ENCODE measurements around the gene ASPN. TPM values are rescaled to one million over a fixed set of nuclear protein-coding genes. Genes with fewer than 3 reads are reported as not detected.

Gene ASPN
- total RNA-seq, result not detected

DNA sequence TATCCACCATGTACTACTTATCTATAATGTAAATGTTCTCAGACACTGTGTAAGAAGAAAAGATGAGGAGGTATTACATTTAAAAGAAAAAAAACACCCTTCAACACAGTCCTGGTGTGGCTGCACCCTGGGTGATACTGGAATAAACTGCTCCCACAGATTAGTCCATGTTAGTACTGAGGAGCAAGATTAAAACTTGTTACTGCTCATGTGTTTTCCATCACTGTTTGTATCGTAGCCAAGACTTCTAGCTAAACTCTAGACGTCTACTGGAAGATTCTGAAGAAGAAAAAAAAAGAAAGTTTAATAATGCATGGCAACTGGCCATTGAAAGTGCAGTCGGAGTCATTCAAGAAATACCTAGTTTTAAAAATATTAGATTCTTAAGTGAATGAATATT, at the start of gene ASPN:
ASPN (minus strand) TSS at position 178 of the 400 bp plus-strand sequence.
- Mint-ChIP-seq H3K27me3 (ENCODE audit: low read depth) (no peaks in the 10 kb centered on the region), H3K27ac (no peak within 1 kb of the TSS), H3K9me3 (no peaks in the 10 kb centered on the region), H3K36me3 (ENCODE audit: low read depth) (no peaks in the 10 kb centered on the region), H3K4me3 (no peak within 1 kb of the TSS), H3K4me1 (ENCODE audit: low read depth) (peaks cover 5% of the 10 kb centered on the region)
- intact Hi-C loops (cut with micrococcal nuclease), result no loop called here
- no peak for DNase-seq
- CTCF ChIA-PET, result no interaction called here

DNA sequence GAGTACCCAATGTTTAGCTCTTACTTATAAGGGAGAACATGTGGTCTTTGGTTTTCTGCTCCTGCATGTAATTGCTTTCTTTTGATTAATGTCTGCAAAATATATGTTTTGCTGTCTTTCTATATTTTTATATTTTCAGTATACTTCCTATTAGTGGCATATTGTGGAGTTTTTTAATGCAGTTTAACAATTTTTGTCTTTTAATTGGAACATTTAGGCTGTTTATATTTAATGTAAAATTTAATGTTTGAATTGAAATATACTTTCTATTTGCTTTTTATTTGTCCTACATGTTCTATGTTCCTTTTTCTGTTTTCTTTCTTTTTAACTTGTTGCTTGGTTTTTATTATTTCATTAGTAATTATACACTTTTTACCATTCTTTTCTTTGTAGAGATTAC, 48.6 kb upstream of the ASPN start:
- intact Hi-C loops (cut with micrococcal nuclease), result no loop called here
- CTCF ChIA-PET, result no interaction called here
- no peak for DNase-seq
- H3K4me1 Mint-ChIP-seq (ENCODE audit: low read depth), result peaks cover 2% of the 10 kb centered on the region
- no peak overlapping the region for H3K27ac Mint-ChIP-seq
- no peak overlapping the region for H3K4me3 Mint-ChIP-seq
- H3K36me3 Mint-ChIP-seq (ENCODE audit: low read depth), result no peaks in the 10 kb centered on the region
- H3K27me3 Mint-ChIP-seq (ENCODE audit: low read depth), result no peaks in the 10 kb centered on the region
- peaks cover 6% of the 10 kb centered on the region for H3K9me3 Mint-ChIP-seq

DNA sequence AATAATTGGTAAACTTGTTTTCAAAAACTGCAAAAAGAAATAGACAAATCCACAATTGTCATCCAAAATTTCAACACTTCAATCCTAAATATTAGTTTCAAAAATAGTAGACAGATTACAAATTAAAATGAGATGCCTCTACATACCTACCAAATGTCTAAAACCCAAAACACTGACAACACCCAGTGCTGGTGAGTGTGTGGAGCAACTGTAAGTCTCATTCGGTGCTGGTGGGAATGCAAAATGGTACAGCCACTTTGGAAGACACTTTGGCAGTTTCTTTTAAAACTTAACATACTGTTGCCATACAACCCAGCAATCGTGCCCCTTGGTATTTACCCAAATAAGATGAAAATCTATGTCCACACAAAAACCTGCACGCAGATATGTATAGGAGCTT, 46.8 kb upstream of the ASPN start:
- H3K4me1 Mint-ChIP-seq (ENCODE audit: low read depth), result no peaks in the 10 kb centered on the region
- intact Hi-C loops (cut with micrococcal nuclease), result no loop called here
- peaks cover 6% of the 10 kb centered on the region for H3K9me3 Mint-ChIP-seq
- DNase-seq, result no peak
- no peak overlapping the region for H3K4me3 Mint-ChIP-seq
- no peak overlapping the region for H3K27ac Mint-ChIP-seq
- H3K27me3 Mint-ChIP-seq (ENCODE audit: low read depth), result no peaks in the 10 kb centered on the region
- no peaks in the 10 kb centered on the region for H3K36me3 Mint-ChIP-seq (ENCODE audit: low read depth)
- CTCF ChIA-PET, result no interaction called here

DNA sequence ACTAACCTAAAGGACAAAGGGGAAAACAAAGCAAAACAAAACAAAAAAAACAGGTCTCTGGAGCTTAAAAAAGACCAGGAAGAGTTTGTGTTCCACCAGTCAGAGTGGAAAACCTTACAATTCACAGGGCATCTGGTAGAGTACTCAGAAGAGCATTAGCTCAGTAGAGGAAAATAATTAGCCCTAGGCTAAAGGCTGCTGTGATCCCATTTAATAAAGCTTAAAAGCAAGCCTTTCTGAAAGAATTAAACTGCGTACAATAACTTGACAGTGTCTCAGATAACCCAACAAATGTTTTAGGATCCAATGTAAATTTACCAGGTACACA, 46.2 kb upstream of the ASPN start:
- H3K4me1 Mint-ChIP-seq (ENCODE audit: low read depth), result no peaks in the 10 kb centered on the region

DNA sequence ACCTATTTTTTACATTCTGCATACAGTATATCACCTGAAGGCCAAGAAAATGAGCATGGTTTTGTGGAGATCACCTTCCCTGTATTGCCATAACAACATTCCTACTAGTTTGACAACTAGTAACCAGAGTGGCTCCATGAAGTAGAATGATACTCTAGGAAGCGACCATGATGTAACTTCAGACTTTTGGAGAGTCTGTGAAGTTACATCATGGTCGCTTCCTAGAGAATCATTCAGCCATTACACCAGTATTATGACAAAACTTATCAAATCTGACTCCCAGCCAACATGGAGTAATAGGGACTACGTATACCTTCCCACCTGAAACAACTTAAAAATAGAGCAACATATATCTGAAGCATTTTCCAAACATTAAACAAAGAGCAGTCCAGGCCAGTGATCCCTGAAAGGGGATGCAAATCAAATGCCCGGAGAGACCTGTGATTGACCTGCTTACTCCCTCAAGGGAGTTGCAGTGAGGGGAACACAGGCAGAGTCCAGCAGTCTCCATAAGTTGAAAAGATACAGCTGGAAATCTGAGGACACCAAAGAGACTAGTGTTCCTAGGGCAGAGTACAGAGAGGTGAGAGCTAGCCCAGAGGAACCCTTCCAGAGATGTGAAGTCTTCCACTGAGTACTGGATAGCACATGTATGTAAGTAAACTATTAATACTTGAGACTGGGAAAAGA, 45.7 kb upstream of the ASPN start:
- Mint-ChIP-seq H3K27me3 (ENCODE audit: low read depth) (no peaks in the 10 kb centered on the region), H3K36me3 (ENCODE audit: low read depth) (no peaks in the 10 kb centered on the region), H3K4me1 (ENCODE audit: low read depth) (no peaks in the 10 kb centered on the region), H3K27ac (no peak overlapping the region), H3K4me3 (no peak overlapping the region), H3K9me3 (peaks cover 6% of the 10 kb centered on the region)
- DNase-seq, result no peak
- intact Hi-C loops (cut with micrococcal nuclease), result no loop called here
- CTCF ChIA-PET, result interaction anchor here (0.6 kb wide), 1 partner anchor 1743 kb away, joined by 4 read pairs; no protein-coding TSS in a partner anchor

More for the DNA sequence above, 46.2 kb upstream of the ASPN start:
- no peak overlapping the region for H3K4me3 Mint-ChIP-seq
- CTCF ChIA-PET, result interaction anchor here (0.6 kb wide), 2 partner anchors 93 to 1743 kb away, joined by 3 to 4 read pairs; no protein-coding TSS in a partner anchor
- intact Hi-C loops (cut with micrococcal nuclease), result no loop called here
- peaks cover 6% of the 10 kb centered on the region for H3K9me3 Mint-ChIP-seq
- DNase-seq, result no peak
- H3K36me3 Mint-ChIP-seq (ENCODE audit: low read depth), result no peaks in the 10 kb centered on the region
- no peaks in the 10 kb centered on the region for H3K27me3 Mint-ChIP-seq (ENCODE audit: low read depth)
- no peak overlapping the region for H3K27ac Mint-ChIP-seq

DNA sequence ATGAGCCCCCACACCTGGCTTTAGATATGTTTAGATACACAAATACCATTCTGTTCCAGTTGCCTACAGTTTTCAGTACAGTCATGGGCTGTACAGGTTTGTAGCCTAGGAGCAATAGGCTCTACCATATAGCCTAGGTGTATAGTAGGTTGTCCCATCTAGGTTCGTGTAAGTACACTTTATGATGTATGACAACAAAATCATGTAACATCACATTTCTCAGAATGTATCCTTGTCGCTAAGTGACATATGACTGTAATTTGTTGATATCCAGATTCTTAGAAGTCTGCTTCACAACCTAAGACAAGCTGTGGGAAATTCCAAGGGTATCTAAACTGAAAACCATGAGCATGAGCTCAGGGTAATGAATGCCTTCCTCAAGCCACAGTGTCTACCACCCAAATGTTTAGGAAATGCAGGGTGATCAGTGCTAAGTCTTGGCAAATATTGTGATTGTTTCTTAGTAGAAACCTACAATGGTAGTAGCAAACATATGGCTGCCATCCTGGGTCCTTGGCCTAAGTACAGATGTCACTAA, 45.1 kb upstream of the ASPN start:
- H3K4me1 Mint-ChIP-seq (ENCODE audit: low read depth), result no peaks in the 10 kb centered on the region
- no peak for DNase-seq
- CTCF ChIA-PET, result interaction anchor here (0.7 kb wide), 1 partner anchor 24 kb away, joined by 3 read pairs; no protein-coding TSS in a partner anchor

DNA sequence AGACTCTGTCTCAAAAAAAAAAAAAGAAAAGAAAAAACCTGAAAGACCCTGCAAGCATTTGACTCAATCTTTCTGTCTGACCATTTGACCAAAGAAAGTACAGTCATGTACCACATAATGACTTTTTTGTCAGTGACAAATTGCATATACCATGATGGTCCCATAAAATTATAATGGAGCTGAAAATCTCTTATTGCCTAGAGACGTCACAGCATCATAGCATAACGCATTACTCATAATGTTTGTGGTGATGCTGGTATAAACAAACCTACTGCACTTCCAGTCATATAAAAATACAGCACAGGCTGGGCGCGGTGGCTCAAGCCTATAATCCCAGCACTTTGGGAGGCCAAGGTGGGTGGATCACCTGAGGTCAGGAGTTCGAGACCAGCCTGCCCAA, 43.0 kb upstream of the ASPN start:
- H3K4me3 Mint-ChIP-seq, result no peak overlapping the region
- no peaks in the 10 kb centered on the region for H3K4me1 Mint-ChIP-seq (ENCODE audit: low read depth)
- H3K36me3 Mint-ChIP-seq (ENCODE audit: low read depth), result no peaks in the 10 kb centered on the region
- CTCF ChIA-PET, result no interaction called here
- H3K27ac Mint-ChIP-seq, result no peak overlapping the region
- intact Hi-C loops (cut with micrococcal nuclease), result no loop called here
- no peaks in the 10 kb centered on the region for H3K9me3 Mint-ChIP-seq
- H3K27me3 Mint-ChIP-seq (ENCODE audit: low read depth), result no peaks in the 10 kb centered on the region
- no peak for DNase-seq

More for the DNA sequence above, 45.1 kb upstream of the ASPN start:
- Mint-ChIP-seq H3K27ac (no peak overlapping the region), H3K9me3 (peaks cover 5% of the 10 kb centered on the region), H3K27me3 (ENCODE audit: low read depth) (no peaks in the 10 kb centered on the region), H3K4me3 (no peak overlapping the region), H3K36me3 (ENCODE audit: low read depth) (no peaks in the 10 kb centered on the region)
- intact Hi-C loops (cut with micrococcal nuclease), result no loop called here

DNA sequence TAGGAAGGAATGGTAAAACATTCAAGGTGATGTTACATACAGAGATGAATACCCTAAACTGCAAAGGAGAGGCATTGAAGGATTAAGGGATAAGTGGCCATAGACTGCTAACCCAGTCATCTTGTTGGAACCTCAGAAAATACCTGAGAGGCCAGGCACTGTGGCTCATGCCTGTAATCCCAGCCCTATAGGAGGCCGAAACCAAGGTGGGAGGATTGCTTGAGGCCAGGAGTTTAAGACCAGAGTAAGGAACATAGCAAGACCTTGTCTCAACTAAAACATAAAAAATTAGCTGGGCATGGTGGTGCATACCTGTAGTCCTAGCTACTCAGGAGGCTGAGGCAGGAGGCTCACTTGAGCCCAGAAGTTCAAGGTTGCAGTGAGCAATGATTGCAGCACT, 42.6 kb upstream of the ASPN start:
- Mint-ChIP-seq H3K27ac (no peak overlapping the region), H3K4me1 (ENCODE audit: low read depth) (no peaks in the 10 kb centered on the region), H3K36me3 (ENCODE audit: low read depth) (no peaks in the 10 kb centered on the region), H3K9me3 (no peaks in the 10 kb centered on the region), H3K27me3 (ENCODE audit: low read depth) (no peaks in the 10 kb centered on the region), H3K4me3 (no peak overlapping the region)
- no peak for DNase-seq
- CTCF ChIA-PET, result no interaction called here
- intact Hi-C loops (cut with micrococcal nuclease), result no loop called here

DNA sequence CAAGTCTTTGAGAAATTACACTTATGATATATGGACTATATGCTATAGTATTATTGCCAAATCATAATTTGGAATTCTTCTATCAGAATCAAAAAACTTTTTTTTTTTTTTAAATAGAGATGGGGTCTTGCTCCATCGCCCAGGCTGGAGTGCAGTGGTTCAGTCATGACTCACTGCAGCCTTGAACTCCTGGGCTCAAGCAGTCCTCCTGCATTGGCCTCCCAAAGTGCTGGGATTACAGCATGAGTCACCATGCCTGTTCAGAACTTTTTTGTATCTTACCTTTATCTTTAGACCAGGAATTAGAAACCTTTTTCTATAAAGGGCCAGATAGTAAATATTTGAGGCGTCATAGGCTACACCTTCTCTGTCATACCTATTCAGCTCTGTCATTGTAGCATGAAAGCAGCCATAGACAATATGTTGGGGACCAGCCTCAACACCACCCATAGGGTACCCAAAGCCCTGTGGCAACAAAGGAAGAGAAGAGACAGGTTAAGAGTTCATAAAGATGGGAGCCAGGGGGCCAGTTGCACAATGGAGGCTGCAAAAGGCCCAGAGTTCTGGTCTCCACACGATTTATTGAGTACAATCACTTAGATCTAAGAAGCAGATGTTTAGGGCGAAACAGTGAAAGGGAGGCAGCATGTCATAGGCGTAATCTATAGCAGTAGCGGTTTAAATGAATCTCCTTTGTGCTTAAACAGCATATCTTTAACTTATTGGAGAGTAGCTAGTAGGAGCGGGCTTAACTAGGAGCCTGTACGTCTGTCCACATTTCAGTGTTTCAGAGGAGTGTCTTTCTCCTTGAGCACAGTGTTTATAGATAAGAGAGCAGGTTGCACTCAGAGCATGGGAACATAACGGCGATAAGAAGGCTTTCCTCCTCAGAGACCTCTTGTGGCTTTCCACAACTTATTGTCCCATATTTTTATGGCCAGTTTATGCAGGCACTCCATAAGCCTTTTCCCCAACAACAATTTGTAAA, 41.0 kb upstream of the ASPN start:
- H3K27me3 Mint-ChIP-seq (ENCODE audit: low read depth), result no peaks in the 10 kb centered on the region
- DNase-seq, result no peak
- CTCF ChIA-PET, result interaction anchor here (0.5 to 0.6 kb wide), 2 partner anchors 191 to 767 kb away, joined by 3 to 4 read pairs; no protein-coding TSS in a partner anchor
- intact Hi-C loops (cut with micrococcal nuclease), result no loop called here
- no peaks in the 10 kb centered on the region for H3K9me3 Mint-ChIP-seq
- H3K36me3 Mint-ChIP-seq (ENCODE audit: low read depth), result no peaks in the 10 kb centered on the region
- no peak overlapping the region for H3K4me3 Mint-ChIP-seq
- no peak overlapping the region for H3K27ac Mint-ChIP-seq
- no peaks in the 10 kb centered on the region for H3K4me1 Mint-ChIP-seq (ENCODE audit: low read depth)

DNA sequence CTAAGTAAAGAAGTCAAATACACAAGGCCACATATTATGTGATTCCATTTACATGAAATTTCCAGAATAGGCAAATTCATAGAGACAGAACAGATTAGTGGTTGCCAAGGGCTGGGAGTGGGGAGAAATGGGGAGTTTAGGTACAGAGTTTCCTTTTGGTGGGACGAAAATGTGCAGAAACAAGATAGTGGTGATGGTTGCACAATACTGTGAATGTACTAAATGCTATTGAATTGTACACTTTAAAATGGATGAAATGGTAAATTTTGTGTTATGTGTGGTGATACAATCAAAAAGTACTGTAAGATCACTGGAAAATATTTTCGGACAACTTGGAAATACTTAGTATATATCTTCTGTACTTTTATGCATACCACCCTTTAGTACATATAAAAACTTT, 38.5 kb upstream of the ASPN start:
- no peaks in the 10 kb centered on the region for H3K27me3 Mint-ChIP-seq (ENCODE audit: low read depth)
- CTCF ChIA-PET, result interaction anchor here (0.5 to 0.6 kb wide), 2 partner anchors 34 to 133 kb away, joined by 3 read pairs; no protein-coding TSS in a partner anchor
- no peak overlapping the region for H3K27ac Mint-ChIP-seq
- no peak for DNase-seq
- no peaks in the 10 kb centered on the region for H3K4me1 Mint-ChIP-seq (ENCODE audit: low read depth)
- no peaks in the 10 kb centered on the region for H3K36me3 Mint-ChIP-seq (ENCODE audit: low read depth)
- intact Hi-C loops (cut with micrococcal nuclease), result no loop called here
- no peaks in the 10 kb centered on the region for H3K9me3 Mint-ChIP-seq
- H3K4me3 Mint-ChIP-seq, result no peak overlapping the region

DNA sequence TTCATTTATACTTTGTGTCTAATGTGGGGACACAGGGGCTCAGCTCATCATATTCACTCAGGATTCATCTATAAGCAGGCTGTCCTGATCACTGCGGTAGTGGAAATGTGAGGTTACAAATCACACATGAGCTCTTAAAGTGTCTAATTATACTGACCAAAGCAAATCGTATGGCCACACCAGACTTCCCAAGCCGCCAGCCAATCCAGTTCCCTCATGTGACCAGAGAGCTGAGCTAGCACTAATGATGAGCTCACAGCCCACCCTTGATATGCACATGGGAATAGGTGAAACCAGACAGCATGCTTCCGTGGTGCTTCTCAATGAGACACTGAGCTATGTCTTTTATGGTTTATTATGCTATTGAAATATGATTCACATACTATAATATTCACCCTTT, 35.9 kb upstream of the ASPN start:
- H3K4me1 Mint-ChIP-seq (ENCODE audit: low read depth), result no peaks in the 10 kb centered on the region
- H3K9me3 Mint-ChIP-seq, result no peaks in the 10 kb centered on the region
- no peak for DNase-seq
- CTCF ChIA-PET, result interaction anchor here (0.8 kb wide), 1 partner anchor 17 kb away, joined by 3 read pairs; no protein-coding TSS in a partner anchor
- H3K36me3 Mint-ChIP-seq (ENCODE audit: low read depth), result no peaks in the 10 kb centered on the region
- no peak overlapping the region for H3K4me3 Mint-ChIP-seq
- no peaks in the 10 kb centered on the region for H3K27me3 Mint-ChIP-seq (ENCODE audit: low read depth)
- intact Hi-C loops (cut with micrococcal nuclease), result no loop called here
- H3K27ac Mint-ChIP-seq, result no peak overlapping the region

DNA sequence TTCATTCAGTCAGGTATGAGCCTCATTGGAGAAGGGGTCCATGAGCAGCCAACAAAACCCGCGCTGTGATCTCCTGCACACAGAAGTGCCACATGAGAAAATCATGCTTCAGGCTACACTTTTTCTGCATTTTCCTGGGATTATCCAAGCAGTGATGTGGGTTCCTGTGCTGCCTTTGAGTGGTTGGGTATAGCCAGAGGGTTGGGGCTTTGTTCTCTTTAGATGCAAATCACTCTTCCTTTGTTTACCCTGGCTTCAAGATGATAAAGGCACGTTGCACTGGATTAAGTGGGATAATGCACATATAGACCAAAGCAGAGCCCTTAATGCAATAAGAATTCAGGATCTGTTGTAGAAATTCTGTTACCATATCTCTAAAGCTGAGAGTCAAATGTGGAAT, 34.7 kb upstream of the ASPN start:
- CTCF ChIA-PET, result no interaction called here
- H3K36me3 Mint-ChIP-seq (ENCODE audit: low read depth), result no peaks in the 10 kb centered on the region
- no peak for DNase-seq
- intact Hi-C loops (cut with micrococcal nuclease), result no loop called here
- H3K27me3 Mint-ChIP-seq (ENCODE audit: low read depth), result no peaks in the 10 kb centered on the region
- no peaks in the 10 kb centered on the region for H3K4me1 Mint-ChIP-seq (ENCODE audit: low read depth)
- H3K9me3 Mint-ChIP-seq, result no peaks in the 10 kb centered on the region
- H3K27ac Mint-ChIP-seq, result no peak overlapping the region
- H3K4me3 Mint-ChIP-seq, result no peak overlapping the region
